Mesenchymal stem cell (in vitro differentiated cells and primary cell): ENCODE data around the gene FURIN.

Experiments used
- DNase-seq: peaks from one replicate; pipeline ENCODE4 v3.0.0-alpha.2; 2013
- H2AFZ ChIP-seq: one replicate; pipeline ENCODE4 v1.6.1; 2013; ENCODE audit warnings: low read depth, mild to moderate bottlenecking, control low read depth, inconsistent platforms, low read length, moderate library complexity
- H2AK5ac ChIP-seq: 2 replicates; pipeline ENCODE4 v1.6.1; 2013; ENCODE audit warnings: low read length, moderate library complexity, mild to moderate bottlenecking, inconsistent platforms; ENCODE audit not compliant: severe bottlenecking
- H2BK120ac ChIP-seq: one replicate; pipeline ENCODE4 v1.6.1; 2013; ENCODE audit warnings: low read depth, mild to moderate bottlenecking, inconsistent platforms, low read length, moderate library complexity
- H2BK12ac ChIP-seq, 2 experiments: one replicate each; pipeline ENCODE4 v1.6.1; 2013; ENCODE audit warnings: inconsistent platforms in 2 of 2, low read length in 2 of 2, mild to moderate bottlenecking in 2 of 2, moderate library complexity in 2 of 2, control low read depth in 1 of 2
- H2BK15ac ChIP-seq: one replicate; pipeline ENCODE4 v1.6.1; 2013; ENCODE audit warnings: mild to moderate bottlenecking, low read depth, inconsistent platforms; ENCODE audit not compliant: poor library complexity, severe bottlenecking
- H2BK5ac ChIP-seq: 2 replicates; pipeline ENCODE4 v1.6.1; 2013; ENCODE audit warnings: low read depth, mild to moderate bottlenecking, low read length, control low read depth, inconsistent platforms; ENCODE audit not compliant: poor library complexity, severe bottlenecking
- H3K14ac ChIP-seq, 2 experiments: one replicate each; pipeline ENCODE4 v1.6.1; 2013; ENCODE audit warnings: inconsistent platforms in 2 of 2, low read length in 2 of 2, control low read depth in 1 of 2, mild to moderate bottlenecking in 1 of 2, moderate library complexity in 1 of 2
- H3K18ac ChIP-seq, 2 experiments: one replicate each; pipeline ENCODE4 v1.6.1; 2013; ENCODE audit warnings: inconsistent platforms in 2 of 2, low read length in 2 of 2, control low read depth in 1 of 2, low read depth in 1 of 2, mild to moderate bottlenecking in 1 of 2
- H3K23ac ChIP-seq, 2 experiments: one replicate each; pipeline ENCODE4 v1.6.1; 2013; ENCODE audit warnings: inconsistent platforms in 2 of 2, low read length in 2 of 2, mild to moderate bottlenecking in 2 of 2, moderate library complexity in 2 of 2, control low read depth in 1 of 2
- H3K27ac ChIP-seq: 2 replicates; pipeline ENCODE4 v1.5.1; 2013; ENCODE audit warnings: mild to moderate bottlenecking, moderate library complexity, low read length, control low read depth, inconsistent platforms; ENCODE audit not compliant: poor library complexity, severe bottlenecking
- H3K27me3 ChIP-seq, 2 experiments: 2 replicates each; pipeline versions ENCODE4 v1.6.1 to v1.7.0; 2013; ENCODE audit warnings: low read length in 2 of 2, mild to moderate bottlenecking in 2 of 2, moderate library complexity in 2 of 2, control low read depth in 1 of 2, inconsistent platforms in 1 of 2; ENCODE audit not compliant: control insufficient read depth in 1 of 2, insufficient read depth in 1 of 2
- H3K36me3 ChIP-seq, 2 experiments: 2 replicates each; pipeline versions ENCODE4 v1.6.1 to v1.7.0; 2013; ENCODE audit warnings: low read length in 2 of 2, control low read depth in 1 of 2, inconsistent platforms in 1 of 2, low read depth in 1 of 2, mild to moderate bottlenecking in 1 of 2; ENCODE audit not compliant: insufficient read depth in 2 of 2, control insufficient read depth in 1 of 2
- H3K4ac ChIP-seq, 2 experiments: one replicate each; pipeline ENCODE4 v1.6.1; 2013; ENCODE audit warnings: inconsistent platforms in 2 of 2, low read length in 2 of 2, mild to moderate bottlenecking in 2 of 2, moderate library complexity in 2 of 2, control low read depth in 1 of 2, low read depth in 1 of 2
- H3K4me1 ChIP-seq: 2 replicates; pipeline ENCODE4 v1.6.1; 2013; ENCODE audit warnings: low read depth, low read length, control low read depth; ENCODE audit not compliant: control insufficient read depth, insufficient read depth
- H3K4me2 ChIP-seq: 2 replicates; pipeline ENCODE4 v1.6.1; 2013; ENCODE audit warnings: low read length, mild to moderate bottlenecking, inconsistent platforms; ENCODE audit not compliant: poor library complexity, severe bottlenecking
- H3K4me3 ChIP-seq, 2 experiments: 2 replicates each; pipeline versions ENCODE4 v1.5.1 to v1.7.0; 2013; ENCODE audit warnings: low read length in 2 of 2, mild to moderate bottlenecking in 2 of 2, control low read depth in 1 of 2, low read depth in 1 of 2; ENCODE audit not compliant: insufficient read depth in 1 of 2
- H3K79me1 ChIP-seq: replicated peaks from 2 replicates; pipeline ENCODE4 v1.6.1; 2013; ENCODE audit warnings: mild to moderate bottlenecking, control low read depth, low read length, inconsistent platforms; ENCODE audit not compliant: poor library complexity, severe bottlenecking
- H3K9ac ChIP-seq: 2 replicates; pipeline ENCODE4 v1.7.0; 2013; ENCODE audit warnings: mild to moderate bottlenecking, low read length, moderate library complexity
- H3K9me3 ChIP-seq: 2 replicates; pipeline ENCODE4 v1.7.0; 2013; ENCODE audit warnings: mild to moderate bottlenecking, low read length; ENCODE audit not compliant: control insufficient read depth
- H4K8ac ChIP-seq: one replicate; pipeline ENCODE4 v1.6.1; 2013; ENCODE audit warnings: inconsistent platforms, mild to moderate bottlenecking, low read length, moderate library complexity
- H4K91ac ChIP-seq: one replicate; pipeline ENCODE4 v1.6.1; 2013; ENCODE audit warnings: mild to moderate bottlenecking, low read length, inconsistent platforms
- WGBS: methylation state at CpG from one replicate; pipeline ENCODE4 v1.1.7; 2013; ENCODE audit warnings: mixed read lengths; 5-methylcytosine and 5-hydroxymethylcytosine counted together

The FURIN gene

DNA sequence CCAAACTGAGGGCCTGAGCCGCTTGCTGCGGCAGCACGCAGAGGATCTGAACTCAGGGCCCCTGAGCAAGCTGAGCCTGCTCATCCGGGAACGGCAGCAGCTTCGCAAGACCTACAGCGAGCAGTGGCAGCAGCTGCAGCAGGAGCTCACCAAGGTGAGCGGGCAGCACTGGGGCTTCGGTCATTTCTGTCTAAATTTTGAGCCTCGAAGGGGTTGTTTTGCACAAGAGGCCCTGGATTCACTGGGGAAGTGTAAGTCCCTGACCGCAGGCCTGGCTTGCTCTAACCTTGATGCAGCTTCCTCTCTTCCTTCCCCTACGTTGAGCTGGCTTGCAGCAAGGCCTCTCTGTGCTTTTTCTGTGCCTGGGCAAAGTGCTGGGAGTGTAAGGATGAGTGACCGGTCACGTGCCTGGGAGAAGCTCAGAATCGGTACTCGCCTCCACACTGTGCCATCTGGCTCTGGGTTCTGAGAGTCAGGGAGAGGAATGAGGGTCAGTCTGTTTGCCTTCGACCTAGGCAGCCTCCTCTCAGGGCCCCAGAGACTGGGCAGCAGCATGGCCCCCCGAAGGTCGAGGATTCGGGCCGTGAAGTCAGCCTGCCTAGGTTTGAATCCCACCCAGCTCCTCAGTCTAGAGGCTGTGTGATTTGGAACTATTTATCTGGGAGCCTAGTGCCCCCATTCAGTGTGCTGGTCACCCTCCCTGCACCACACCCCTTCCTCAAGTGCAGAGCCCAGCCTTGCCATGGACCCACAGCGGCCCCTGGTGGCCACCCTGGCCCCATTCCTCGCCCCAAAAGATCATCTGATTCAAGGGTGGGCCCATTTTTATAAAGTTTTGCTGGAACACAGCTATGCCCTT is 17.3 kb downstream of the FURIN start:
- H2BK120ac ChIP-seq, result no peak overlapping the region
- peak overlapping the region; percentile 82 for H4K8ac ChIP-seq
- H4K91ac ChIP-seq, result peak overlapping the region; percentile 75
- peak overlapping the region; percentile 2 to 60 for H3K4ac ChIP-seq
- no peak overlapping the region for H2AFZ ChIP-seq
- peaks cover 11% of the 10 kb centered on the region for H3K79me1 ChIP-seq
- H3K4me3 ChIP-seq, result peak overlapping the region in 1 of 2 experiments; percentile 78
- peaks cover 33% of the 10 kb centered on the region for H3K4me1 ChIP-seq
- peak overlapping the region; percentile 56 to 77 for H3K18ac ChIP-seq
- H2BK5ac ChIP-seq, result no peak overlapping the region
- DNase-seq, result peak; percentile 64
- H3K4me2 ChIP-seq, result no peak overlapping the region
- peak overlapping the region; percentile 33 for H2AK5ac ChIP-seq
- peak overlapping the region; percentile 93 for H3K9ac ChIP-seq
- no peaks in the 10 kb centered on the region for H3K9me3 ChIP-seq
- H2BK12ac ChIP-seq, result peak overlapping the region in 1 of 2 experiments; percentile 86
- H3K36me3 ChIP-seq, result peaks cover 45 to 48% of the 10 kb centered on the region in 2 experiments
- H3K23ac ChIP-seq, result no peak overlapping the region
- WGBS, result 70% methylated on average over 20 of the region's 23 CpGs
- no peak overlapping the region for H3K27ac ChIP-seq
- no peaks in the 10 kb centered on the region for H3K27me3 ChIP-seq
- peak overlapping the region; percentile 17 for H2BK15ac ChIP-seq
- H3K14ac ChIP-seq, result no peak overlapping the region

- Histone ChIP-seq H3K4me3 (peak overlapping the region in 1 of 2 experiments; percentile 7), H3K23ac (no peak overlapping the region), H2AK5ac (no peak overlapping the region), H2BK12ac (no peak overlapping the region), H3K18ac (no peak overlapping the region), H3K4me1 (peaks cover 33% of the 10 kb centered on the region), H3K36me3 (peaks cover 45 to 48% of the 10 kb centered on the region in 2 experiments), H3K79me1 (peaks cover 10% of the 10 kb centered on the region), H3K27me3 (no peaks in the 10 kb centered on the region), H2BK15ac (no peak overlapping the region), H4K8ac (no peak overlapping the region), H3K9ac (peak overlapping the region; percentile 93), H3K4me2 (no peak overlapping the region), H2BK120ac (no peak overlapping the region), H3K27ac (no peak overlapping the region), H2BK5ac (no peak overlapping the region), H3K9me3 (no peaks in the 10 kb centered on the region), H4K91ac (no peak overlapping the region), H3K4ac (no peak overlapping the region), H2AFZ (no peak overlapping the region), H3K14ac (no peak overlapping the region)
- no peak for DNase-seq
- 69% methylated on average over 3 of the region's 5 CpGs for WGBS
These were observed 17.9 kb downstream of the FURIN start for GRCh38 chr15:90886291-90886614.

DNA sequence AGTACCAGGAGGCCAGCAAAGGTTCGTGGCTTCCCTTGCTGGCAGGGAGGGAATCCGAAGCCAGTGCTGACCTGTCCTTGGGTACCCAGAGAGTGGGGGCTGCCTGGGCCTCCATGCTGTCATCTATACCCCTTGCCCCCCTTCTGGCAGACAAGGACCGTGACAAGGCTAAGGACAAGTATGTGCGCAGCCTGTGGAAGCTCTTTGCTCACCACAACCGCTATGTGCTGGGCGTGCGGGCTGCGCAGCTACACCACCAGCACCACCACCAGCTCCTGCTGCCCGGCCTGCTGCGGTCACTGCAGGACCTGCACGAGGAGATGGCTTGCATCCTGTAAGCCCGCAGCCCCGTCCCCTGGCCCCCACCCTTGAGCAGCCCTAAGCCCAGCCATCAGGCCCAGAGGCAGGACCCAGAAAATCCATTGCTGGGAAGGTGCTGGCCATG is 18.7 kb downstream of the FURIN start:
- Histone ChIP-seq H3K27ac (no peak overlapping the region), H2AFZ (no peak overlapping the region), H4K91ac (no peak overlapping the region), H3K79me1 (peaks cover 12% of the 10 kb centered on the region), H3K27me3 (no peaks in the 10 kb centered on the region), H3K18ac (no peak overlapping the region), H2BK15ac (no peak overlapping the region), H3K4me3 (no peak overlapping the region), H3K14ac (no peak overlapping the region), H2AK5ac (no peak overlapping the region), H3K4me2 (no peak overlapping the region), H3K9ac (peak overlapping the region; percentile 93), H3K36me3 (peaks cover 45 to 49% of the 10 kb centered on the region in 2 experiments), H2BK12ac (no peak overlapping the region), H3K4ac (no peak overlapping the region), H2BK120ac (no peak overlapping the region), H3K23ac (no peak overlapping the region), H4K8ac (no peak overlapping the region), H3K9me3 (no peaks in the 10 kb centered on the region), H3K4me1 (peaks cover 33% of the 10 kb centered on the region), H2BK5ac (no peak overlapping the region)
- no peak for DNase-seq
- 94% methylated on average over 13 of the region's 13 CpGs for WGBS

- Histone ChIP-seq H2AK5ac (no peak overlapping the region), H3K79me1 (peaks cover 8% of the 10 kb centered on the region), H3K4me3 (no peak overlapping the region), H3K4me2 (no peak overlapping the region), H2AFZ (no peak overlapping the region), H2BK12ac (no peak overlapping the region), H2BK5ac (no peak overlapping the region), H3K18ac (no peak overlapping the region), H3K27me3 (no peaks in the 10 kb centered on the region), H4K8ac (no peak overlapping the region), H3K4me1 (peaks cover 24% of the 10 kb centered on the region), H3K27ac (no peak overlapping the region), H3K23ac (no peak overlapping the region), H3K4ac (no peak overlapping the region), H3K9me3 (no peaks in the 10 kb centered on the region), H3K36me3 (peaks cover 58 to 61% of the 10 kb centered on the region in 2 experiments), H4K91ac (no peak overlapping the region), H2BK15ac (no peak overlapping the region), H3K14ac (no peak overlapping the region), H2BK120ac (no peak overlapping the region), H3K9ac (no peak overlapping the region)
- no peak for DNase-seq
- WGBS, result 91% methylated on average over 18 of the region's 18 CpGs
These were observed 20.9 kb downstream of the FURIN start for GRCh38 chr15:90889313-90889730.
